A549 treated with CORT108297 at 1 μM for 4 hours (cell line): ENCODE data around the gene PTPRG. TPM values are rescaled to one million over a fixed set of nuclear protein-coding genes. Genes with fewer than 3 reads are reported as not detected.

Experiments used
- total RNA-seq: library from RNA; stranded (reverse); fragments of 200-300 nt; extraction: Qiagen RNA extraction; gene quantifications from 5 replicates; pipeline ENCODE4 v1.2.3, GENCODE V29; 2022

The PTPRG gene
- total RNA-seq = 1.6 to 2.8 TPM (median 2.6 TPM) in 5 replicates

DNA sequence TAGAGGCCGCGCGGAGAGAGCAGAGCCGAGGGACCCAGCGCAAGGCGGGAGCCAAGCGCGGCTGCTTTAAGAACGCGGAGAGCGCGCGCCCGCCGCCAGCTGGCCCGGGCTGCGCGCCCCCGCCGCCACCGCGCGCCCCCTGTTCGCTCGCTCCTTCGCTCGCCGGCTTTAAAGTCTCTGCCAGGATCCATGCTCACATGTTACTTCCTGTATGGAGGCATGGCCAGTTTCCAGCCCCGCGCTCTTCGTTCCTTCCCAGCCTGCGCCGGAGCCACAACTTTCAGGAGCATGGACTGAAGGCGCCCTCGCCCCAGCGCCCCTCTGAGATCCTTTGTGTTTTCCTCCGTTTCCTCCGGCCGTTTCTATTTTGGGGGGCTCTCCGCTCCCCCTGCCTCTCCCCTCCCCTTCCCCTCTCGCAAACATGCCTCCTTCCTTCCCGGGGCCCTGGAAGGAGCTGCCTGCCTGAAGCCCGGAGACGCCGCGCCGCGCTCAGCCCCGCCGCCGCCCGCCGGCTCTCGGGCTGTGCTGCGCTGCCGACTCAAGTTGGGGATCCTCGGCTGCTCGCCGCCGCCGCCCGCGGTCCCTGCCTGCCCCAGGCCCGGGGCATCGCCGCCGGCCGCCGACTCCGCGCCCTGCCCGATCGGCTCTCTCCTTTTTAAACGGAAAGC is at the start of gene PTPRG:
Gene PTPRG (plus strand): TSS at position 198 of the 668 bp plus-strand sequence. CDS start 717 bp downstream, outside the sequence.

